ENCODE measurements around the gene PHB1.
"Not testable (repeated sequence)": the region's sequence is repeated elsewhere in the genome, so short reads cannot be mapped to it uniquely, and the experiment has no call there.

Gene PHB1

GRCh38 chr17:49373115-49373514 is 41.6 kb downstream of the PHB1 start:
- DNase-seq, result no peak

DNA sequence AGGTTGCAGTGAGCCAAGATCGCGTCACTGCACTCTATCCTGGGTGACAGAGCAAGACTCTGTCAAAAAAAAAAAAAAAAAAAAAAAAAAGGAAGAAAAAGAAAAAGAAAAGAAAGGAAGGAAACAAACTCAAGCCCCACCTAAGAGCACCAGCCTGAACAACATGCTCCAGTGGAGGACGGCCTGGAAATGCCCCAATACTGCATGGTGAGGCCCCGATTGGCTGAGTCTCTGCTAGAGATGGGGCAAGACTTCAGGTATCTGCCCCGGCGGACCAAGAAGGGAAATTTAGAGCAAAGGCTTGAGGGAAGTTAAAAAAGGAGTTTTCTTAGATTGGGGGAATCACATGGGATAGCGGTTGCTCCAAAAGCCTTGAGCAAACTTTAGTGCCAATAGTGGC is 42.3 kb downstream of the PHB1 start:
- DNase-seq, result no peak

GRCh38 chr17:49370971-49371834 is 43.5 kb downstream of the PHB1 start:
- no peak for DNase-seq

- no peak for DNase-seq
Measured at GRCh38 chr17:49369760-49370159, 44.9 kb downstream of the PHB1 start.

GRCh38 chr17:49369089-49369488 is 45.6 kb downstream of the PHB1 start:
- DNase-seq, result no peak

- no peak for DNase-seq
Measured at GRCh38 chr17:49365667-49366066, 49.0 kb downstream of the PHB1 start.

DNA sequence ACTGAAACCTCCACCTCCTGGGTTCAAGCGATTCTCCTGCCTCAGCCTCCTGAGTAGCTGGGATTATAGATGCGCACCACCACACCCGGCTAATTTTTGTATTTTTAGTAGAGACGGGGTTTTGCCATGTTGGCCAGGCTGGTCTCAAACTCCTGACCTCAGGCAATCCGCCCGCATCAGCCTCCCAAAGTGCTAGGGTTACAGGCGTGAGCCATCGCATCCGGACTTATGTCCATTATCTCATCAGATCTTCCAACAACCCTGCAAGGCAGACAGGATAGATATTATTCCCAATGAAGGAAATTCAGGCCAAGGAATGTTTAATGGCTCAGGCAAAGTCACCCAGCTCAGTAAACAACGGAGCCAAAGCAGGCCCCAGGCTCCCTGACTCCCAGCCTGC is 49.6 kb downstream of the PHB1 start:
- not testable (repeated sequence) for DNase-seq

DNA sequence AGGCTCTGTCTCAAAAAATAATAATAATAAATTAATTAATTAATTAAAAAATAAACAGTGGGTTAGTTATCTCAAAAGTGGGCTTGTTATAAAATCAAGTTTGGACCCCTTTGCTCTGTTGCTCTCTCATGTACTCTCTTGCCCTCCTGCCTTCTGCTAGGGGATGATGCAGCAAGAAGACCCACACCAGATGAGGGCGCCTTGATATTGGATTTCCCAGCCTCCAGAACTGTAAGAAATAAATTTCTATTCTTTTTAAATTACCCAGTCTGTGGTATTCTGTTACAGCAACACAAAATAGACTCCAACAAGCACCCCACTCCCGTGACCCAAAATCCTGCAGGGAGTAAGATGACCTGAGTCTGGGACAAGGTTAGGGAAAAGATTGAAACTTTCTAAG is 50.6 kb downstream of the PHB1 start:
- no peak for DNase-seq

- no peak for DNase-seq
Measured at GRCh38 chr17:49363251-49363650, 51.4 kb downstream of the PHB1 start.

DNA sequence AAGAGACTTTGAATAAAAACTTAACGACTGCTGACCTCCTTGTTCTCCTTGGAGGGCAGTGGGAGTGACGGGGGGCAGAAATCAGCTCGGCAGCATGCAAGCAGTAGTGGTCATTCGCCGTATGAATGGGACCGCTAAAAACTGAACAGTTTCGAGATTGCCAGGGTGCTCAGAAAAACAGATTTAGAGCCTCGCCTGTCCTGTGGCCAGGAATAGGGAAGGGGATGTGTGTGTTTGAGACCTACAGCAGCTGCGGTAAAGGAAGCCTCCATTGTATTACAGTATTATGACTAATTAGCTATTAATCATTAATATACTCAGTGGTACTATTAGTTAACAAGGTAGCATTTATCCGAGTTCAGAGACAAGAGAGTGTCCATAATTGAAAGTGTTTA is 52.0 kb downstream of the PHB1 start:
- no peak for DNase-seq

GRCh38 chr17:49361902-49362722 is 52.6 kb downstream of the PHB1 start, which contains the start of gene ZNF652:
ZNF652 (minus strand) TSS chr17:49362250; CDS start chr17:49317725, 44,525 bp downstream.
- DNase-seq, result peak; percentile 94

GRCh38 chr17:49361129-49361901 is 53.4 kb downstream of the PHB1 start:
- peak; percentile 82 for DNase-seq

GRCh38 chr17:49360796-49361128 is 53.9 kb downstream of the PHB1 start:
- DNase-seq, result no peak

DNA sequence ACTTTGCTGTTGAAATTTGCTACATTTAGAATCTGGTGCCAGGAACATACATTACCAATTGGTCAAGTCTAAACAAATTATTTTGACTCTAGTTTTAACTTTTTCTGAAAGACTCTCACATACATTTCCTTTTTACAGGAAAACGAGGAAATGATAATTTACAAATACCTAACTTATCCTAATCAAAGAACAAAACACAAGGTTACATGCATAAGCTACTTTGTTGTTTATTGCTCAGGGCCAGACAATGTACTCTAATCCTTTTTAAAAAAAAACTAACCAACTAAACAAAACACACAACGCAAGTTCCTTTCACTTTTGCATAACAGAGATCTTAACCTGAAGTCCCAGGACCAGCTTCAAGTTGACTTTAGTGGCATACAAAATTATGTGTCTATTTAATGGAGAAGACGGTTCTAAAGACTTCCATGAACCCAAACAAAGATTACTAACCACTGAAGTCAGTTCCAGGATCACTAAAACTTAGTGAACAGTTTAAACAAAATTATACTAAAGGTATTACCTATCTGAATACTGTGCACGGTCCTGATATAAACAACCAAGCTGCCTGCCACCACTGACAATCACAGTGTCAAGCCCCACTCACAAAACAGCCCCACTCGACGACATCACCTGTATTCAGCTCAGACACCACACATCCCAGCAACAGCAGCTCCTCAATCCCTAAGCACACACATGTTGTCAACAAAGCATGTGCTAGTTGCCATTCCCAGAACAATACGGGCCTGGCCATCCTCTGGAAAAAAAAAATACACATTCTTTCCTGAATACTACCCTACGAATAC is 54.5 kb downstream of the PHB1 start:
- no peak for DNase-seq

DNA sequence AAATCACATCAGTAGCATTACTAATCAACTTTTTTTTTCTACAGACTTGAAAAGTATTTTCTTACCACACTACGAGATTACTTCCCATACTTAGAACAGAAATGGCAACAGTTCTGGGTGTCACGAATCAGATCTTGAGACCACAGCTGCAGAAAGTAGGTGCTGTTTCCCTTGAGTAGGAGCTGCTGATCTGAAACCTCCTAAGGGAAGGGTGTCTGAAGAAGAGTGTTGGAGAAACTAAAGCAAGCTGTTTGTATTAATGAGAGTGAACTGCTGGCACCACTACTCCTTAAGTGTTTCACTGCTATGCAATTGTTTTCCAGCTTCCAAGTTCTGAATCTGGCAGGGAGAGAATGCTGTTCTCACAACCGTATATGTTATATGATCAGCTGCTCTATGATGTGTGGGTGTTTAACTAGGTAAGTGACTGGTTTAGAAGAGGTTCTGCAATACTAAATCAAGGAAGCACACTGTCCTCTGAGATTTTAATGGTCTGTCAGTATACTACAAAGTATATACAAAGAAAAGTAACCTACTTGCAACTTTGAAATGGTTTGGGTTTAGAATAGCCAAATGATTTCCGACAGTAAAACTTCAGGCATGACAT is 55.9 kb downstream of the PHB1 start:
- DNase-seq, result no peak

GRCh38 chr17:49357516-49357915 is 57.2 kb downstream of the PHB1 start:
- DNase-seq, result no peak

GRCh38 chr17:49356320-49356719 is 58.4 kb downstream of the PHB1 start:
- no peak for DNase-seq

Data from T-helper 9 cell (primary cell).